PC-9 (cell line): Measurements from ENCODE around the gene EID1. TPM values are rescaled to one million over a fixed set of nuclear protein-coding genes. Genes with fewer than 3 reads are reported as not detected.

Experiments used
- BruUV-seq: library from RNA; stranded (reverse); fragments of 400-500 nt; replicated peaks from 2 replicates; lab custom pipeline; 2021; lab: Mats Ljungman, UMichigan
- CTCF ChIA-PET: fragments of 300-600 bp; sonication (Branson Sonifier 250); formaldehyde crosslinking; loops from one replicate; lab custom pipeline; 2022; ENCODE audit warnings: antibody characterized with exemption; lab: Charles Lee
- POLR2A ChIA-PET: fragments of 300-600 bp; sonication (Branson Sonifier 250); formaldehyde crosslinking; loops from one replicate; lab custom pipeline; 2022; ENCODE audit warnings: antibody characterized with exemption; ENCODE audit not compliant: unreplicated experiment; lab: Charles Lee
- DNase-seq, 2 experiments: peaks; one replicate each; pipeline versions ENCODE4 v3.0.0 to v3.0.0-alpha.2; 2015 to 2022; ENCODE audit warnings: mixed read lengths in 1 of 2
- H2AFZ ChIP-seq: fragments of 200-600 bp; sonication (generic); 2 replicates; pipeline ENCODE4 v1.8.1; 2017; ENCODE audit warnings: antibody characterized with exemption
- H3F3A ChIP-seq: fragments of 200-600 bp; sonication (generic); 2 replicates; pipeline ENCODE4 v1.8.1; 2017; ENCODE audit warnings: antibody characterized with exemption, mild to moderate bottlenecking, low read depth; ENCODE audit not compliant: insufficient read depth
- H3K27ac ChIP-seq: fragments of 200-600 bp; sonication (generic); 2 replicates; pipeline ENCODE4 v1.6.1; 2016; ENCODE audit warnings: mixed run types
- H3K27me3 ChIP-seq: fragments of 200-600 bp; sonication (generic); 2 replicates; pipeline ENCODE4 v1.6.1; 2016; ENCODE audit warnings: low read depth, mixed run types; ENCODE audit not compliant: insufficient read depth
- H3K36me3 ChIP-seq: fragments of 200-600 bp; sonication (generic); 2 replicates; pipeline ENCODE4 v1.6.1; 2016; ENCODE audit warnings: low read depth, mixed run types
- H3K4me1 ChIP-seq: fragments of 200-600 bp; sonication (generic); replicated peaks from 2 replicates; pipeline ENCODE4 v1.6.1; 2016; ENCODE audit warnings: mixed run types; ENCODE audit not compliant: insufficient read depth
- H3K4me2 ChIP-seq: fragments of 200-600 bp; sonication (generic); 2 replicates; pipeline ENCODE4 v1.6.1; 2017; ENCODE audit warnings: mixed run types
- H3K4me3 ChIP-seq: fragments of 200-600 bp; sonication (generic); 2 replicates; pipeline ENCODE4 v1.6.1; 2016; ENCODE audit warnings: mixed run types
- H3K79me2 ChIP-seq: fragments of 200-600 bp; sonication (generic); 2 replicates; pipeline ENCODE4 v1.6.1; 2017; ENCODE audit warnings: low read depth, mixed run types
- H3K9me2 ChIP-seq: fragments of 200-600 bp; sonication (generic); 2 replicates; pipeline ENCODE4 v1.8.1; 2017; ENCODE audit warnings: mild to moderate bottlenecking; ENCODE audit not compliant: insufficient read depth
- H3K9me3 ChIP-seq: fragments of 200-600 bp; sonication (generic); 2 replicates; pipeline ENCODE4 v1.8.1; 2016; ENCODE audit warnings: low read depth; ENCODE audit not compliant: insufficient read depth
- H4K20me1 ChIP-seq: fragments of 200-600 bp; sonication (generic); 2 replicates; pipeline ENCODE4 v1.8.1; 2017; ENCODE audit not compliant: insufficient read depth
- EZH2 ChIP-seq: fragments of 200-600 bp; sonication (generic); IDR thresholded peaks from 2 replicates; pipeline ENCODE4 v1.8.0; 2017; ENCODE audit warnings: antibody characterized with exemption, low read depth
- intact Hi-C: fragments of 100-400 bp; cut with micrococcal nuclease; formaldehyde crosslinking; loops from one replicate; pipeline ENCODE4 v1.10.0; 2022; ENCODE audit not compliant: unreplicated experiment
- total RNA-seq: library from RNA; stranded (reverse); gene quantifications from 2 replicates; pipeline ENCODE4 v1.2.3, GENCODE V29; 2021
- TF ChIP-seq, protein P1 (sequence below): fragments of 200-600 bp; sonication (generic); conservative IDR thresholded peaks from 2 replicates; pipeline ENCODE4 v1.6.1; 2017; ENCODE audit warnings: mixed run types, antibody characterized with exemption, mild to moderate bottlenecking, moderate library complexity

EID1 gene
- total RNA-seq, 1 experiment from 2014 or later: 73.9 TPM

DNA sequence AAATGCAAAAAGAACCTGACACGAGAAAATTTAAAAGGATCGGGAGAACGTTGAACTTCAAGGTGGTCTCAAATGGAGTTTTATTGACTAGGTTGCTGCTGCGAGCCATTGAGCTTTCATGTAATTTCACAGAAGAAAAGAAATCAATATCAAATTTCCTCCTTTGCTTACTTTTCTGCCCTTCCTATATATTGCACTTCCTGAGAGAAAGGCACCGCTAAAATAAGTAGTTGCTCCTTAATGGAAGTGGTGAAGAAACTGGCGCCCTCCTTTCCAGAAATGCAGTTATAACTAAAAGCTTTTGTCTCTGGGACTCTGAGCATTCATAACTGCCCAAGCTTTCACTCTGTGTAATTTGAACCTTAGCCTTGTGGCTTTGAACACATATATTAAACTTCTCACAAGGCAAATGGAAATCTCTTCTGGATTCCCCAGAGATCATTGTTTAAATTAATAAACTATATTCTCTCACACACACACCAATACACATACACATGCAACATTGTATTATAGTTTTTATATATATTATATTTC, 13.4 kb downstream of the EID1 start:
- H3K9me3 ChIP-seq: no peaks in the 10 kb centered on the region
- no peaks in the 10 kb centered on the region for H3K4me1 ChIP-seq
- intact Hi-C loops: no loop called here
- no peak overlapping the region for H3K4me3 ChIP-seq
- no peaks in the 10 kb centered on the region for H3K36me3 ChIP-seq
- POLR2A ChIA-PET: no interaction called here
- no peaks in the 10 kb centered on the region for H3K79me2 ChIP-seq
- no TSS peak for BruUV-seq
- H3K27ac ChIP-seq: no peak overlapping the region
- H3K27me3 ChIP-seq: no peaks in the 10 kb centered on the region
- CTCF ChIA-PET: interaction anchor here (0.6 kb wide), 2 partner anchors 16 to 1089 kb away, joined by 3 to 28 read pairs; no protein-coding TSS in a partner anchor
- H3K4me2 ChIP-seq: no peak overlapping the region
- H3K9me2 ChIP-seq: no peaks in the 10 kb centered on the region
- no peak overlapping the region for H2AFZ ChIP-seq
- DNase-seq: no peak
- no peaks in the 10 kb centered on the region for H4K20me1 ChIP-seq
- no peaks in the 10 kb centered on the region for H3F3A ChIP-seq
- no peak for TF ChIP-seq EZH2

DNA sequence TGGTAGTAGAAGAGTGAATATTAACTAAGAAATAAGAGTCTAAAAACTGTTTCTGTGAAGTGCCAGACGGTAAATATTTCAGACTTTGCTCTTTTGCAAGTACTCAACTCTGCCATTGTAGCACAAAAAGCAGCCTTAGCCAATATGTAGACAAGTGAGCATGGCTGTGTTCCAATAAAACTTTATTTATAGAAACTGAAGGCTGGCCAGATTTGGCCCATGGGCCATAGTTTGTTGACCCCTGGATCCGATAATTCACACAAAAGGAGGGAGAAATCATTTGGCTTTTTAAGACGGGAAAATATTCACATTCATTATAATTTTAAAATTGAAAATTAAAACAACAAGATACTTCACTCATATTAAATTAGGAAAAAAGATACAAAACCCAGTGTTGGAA, 15.4 kb downstream of the EID1 start:
- H3K27me3 ChIP-seq: no peaks in the 10 kb centered on the region
- H3K9me3 ChIP-seq: no peaks in the 10 kb centered on the region
- H3K4me2 ChIP-seq: no peak overlapping the region
- DNase-seq: no peak
- no peaks in the 10 kb centered on the region for H3F3A ChIP-seq
- POLR2A ChIA-PET: no interaction called here
- no peaks in the 10 kb centered on the region for H3K79me2 ChIP-seq
- no TSS peak for BruUV-seq
- no peak overlapping the region for H3K4me3 ChIP-seq
- intact Hi-C loops: no loop called here
- no peaks in the 10 kb centered on the region for H3K9me2 ChIP-seq
- no peaks in the 10 kb centered on the region for H4K20me1 ChIP-seq
- H3K4me1 ChIP-seq: no peaks in the 10 kb centered on the region
- TF ChIP-seq, protein P1, sequence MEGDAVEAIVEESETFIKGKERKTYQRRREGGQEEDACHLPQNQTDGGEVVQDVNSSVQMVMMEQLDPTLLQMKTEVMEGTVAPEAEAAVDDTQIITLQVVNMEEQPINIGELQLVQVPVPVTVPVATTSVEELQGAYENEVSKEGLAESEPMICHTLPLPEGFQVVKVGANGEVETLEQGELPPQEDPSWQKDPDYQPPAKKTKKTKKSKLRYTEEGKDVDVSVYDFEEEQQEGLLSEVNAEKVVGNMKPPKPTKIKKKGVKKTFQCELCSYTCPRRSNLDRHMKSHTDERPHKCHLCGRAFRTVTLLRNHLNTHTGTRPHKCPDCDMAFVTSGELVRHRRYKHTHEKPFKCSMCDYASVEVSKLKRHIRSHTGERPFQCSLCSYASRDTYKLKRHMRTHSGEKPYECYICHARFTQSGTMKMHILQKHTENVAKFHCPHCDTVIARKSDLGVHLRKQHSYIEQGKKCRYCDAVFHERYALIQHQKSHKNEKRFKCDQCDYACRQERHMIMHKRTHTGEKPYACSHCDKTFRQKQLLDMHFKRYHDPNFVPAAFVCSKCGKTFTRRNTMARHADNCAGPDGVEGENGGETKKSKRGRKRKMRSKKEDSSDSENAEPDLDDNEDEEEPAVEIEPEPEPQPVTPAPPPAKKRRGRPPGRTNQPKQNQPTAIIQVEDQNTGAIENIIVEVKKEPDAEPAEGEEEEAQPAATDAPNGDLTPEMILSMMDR: no peak
- no peak for TF ChIP-seq EZH2
- H3K27ac ChIP-seq: no peak overlapping the region
- CTCF ChIA-PET: no interaction called here
- no peaks in the 10 kb centered on the region for H3K36me3 ChIP-seq
- no peak overlapping the region for H2AFZ ChIP-seq

DNA sequence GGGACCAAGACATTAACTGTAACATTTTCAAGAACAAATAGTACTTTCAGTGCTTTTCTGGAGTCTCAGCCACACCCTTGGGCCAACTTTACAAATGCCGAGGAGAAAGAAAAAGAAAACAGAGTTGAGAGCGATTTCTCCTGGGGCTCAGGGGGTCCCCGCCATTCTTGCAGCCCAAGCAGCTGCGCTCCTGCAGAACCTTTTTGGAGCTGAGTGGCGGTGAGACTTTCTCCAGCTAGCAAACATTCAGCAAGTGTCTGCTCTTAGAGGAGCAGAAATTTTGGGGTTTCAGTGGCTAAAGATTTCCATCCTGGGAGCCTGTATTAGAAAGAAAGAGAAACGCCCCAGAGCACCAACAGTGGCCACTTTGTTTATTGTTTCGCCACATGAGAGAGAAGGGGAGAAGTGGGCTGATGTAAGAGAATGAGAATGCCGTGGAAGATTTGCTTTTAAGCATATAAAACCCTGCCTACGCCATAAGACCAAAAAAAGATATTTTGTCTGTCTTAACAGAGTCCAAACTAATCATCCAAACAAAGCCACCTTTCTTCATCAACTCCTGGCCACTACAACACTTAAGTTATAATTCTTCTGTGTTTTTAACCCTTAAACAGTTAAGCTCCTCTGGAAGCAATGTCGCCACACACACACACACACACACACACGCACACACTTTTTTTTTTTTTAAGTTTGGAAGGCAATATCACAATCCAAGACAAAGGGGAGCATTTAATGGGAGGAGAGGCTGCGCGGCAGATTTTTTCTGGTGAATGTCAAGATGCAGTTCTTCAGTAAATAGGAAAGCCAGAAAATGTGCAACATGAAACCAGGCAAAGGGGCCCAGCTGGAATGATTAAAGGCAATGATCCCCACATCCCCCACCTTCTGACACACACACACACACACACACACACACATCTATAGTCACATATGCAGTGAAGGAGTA, 19.2 kb downstream of the EID1 start:
- intact Hi-C loops: no loop called here
- ChIA-PET POLR2A (no interaction called here), CTCF (no interaction called here)
- H3K4me1 ChIP-seq: no peaks in the 10 kb centered on the region
- no peaks in the 10 kb centered on the region for H3K9me2 ChIP-seq
- no peak for DNase-seq
- BruUV-seq: no TSS peak
- H3K27ac ChIP-seq: no peak overlapping the region
- no peak overlapping the region for H3K4me3 ChIP-seq
- no peaks in the 10 kb centered on the region for H3K79me2 ChIP-seq
- TF ChIP-seq, protein P1: no peak
- no peak for TF ChIP-seq EZH2
- no peaks in the 10 kb centered on the region for H3K27me3 ChIP-seq
- H3K9me3 ChIP-seq: no peaks in the 10 kb centered on the region
- H3K36me3 ChIP-seq: no peaks in the 10 kb centered on the region
- no peak overlapping the region for H3K4me2 ChIP-seq
- H3F3A ChIP-seq: no peaks in the 10 kb centered on the region
- H2AFZ ChIP-seq: no peak overlapping the region
- no peaks in the 10 kb centered on the region for H4K20me1 ChIP-seq
